GM06990 (cell line): ENCODE results near the gene PHLDA1.

Source experiments
- DNase-seq: peaks from one replicate; pipeline ENCODE4 v3.0.0-alpha.2; 2011; ENCODE audit not compliant: insufficient read length; ENCODE audit errors: extremely low read depth
- H3K27me3 ChIP-seq: replicated peaks from 2 replicates; pipeline ENCODE4 v1.6.0; 2011; ENCODE audit warnings: low read length; ENCODE audit not compliant: control insufficient read depth, insufficient read depth
- H3K36me3 ChIP-seq: 2 replicates; pipeline ENCODE4 v1.5.1; 2011; ENCODE audit warnings: low read length; ENCODE audit not compliant: control insufficient read depth, insufficient read depth
- H3K4me3 ChIP-seq: replicated peaks from 2 replicates; pipeline ENCODE4 v1.5.1; 2011; ENCODE audit warnings: low read depth, mild to moderate bottlenecking, control low read depth, low read length
- TF ChIP-seq, protein P1 (sequence below): IDR thresholded peaks from 2 replicates; pipeline ENCODE4 v1.5.1; 2011; ENCODE audit warnings: low read length, control low read depth, mild to moderate bottlenecking, inconsistent platforms; ENCODE audit not compliant: insufficient read depth, poor library complexity, severe bottlenecking

PHLDA1 gene

DNA sequence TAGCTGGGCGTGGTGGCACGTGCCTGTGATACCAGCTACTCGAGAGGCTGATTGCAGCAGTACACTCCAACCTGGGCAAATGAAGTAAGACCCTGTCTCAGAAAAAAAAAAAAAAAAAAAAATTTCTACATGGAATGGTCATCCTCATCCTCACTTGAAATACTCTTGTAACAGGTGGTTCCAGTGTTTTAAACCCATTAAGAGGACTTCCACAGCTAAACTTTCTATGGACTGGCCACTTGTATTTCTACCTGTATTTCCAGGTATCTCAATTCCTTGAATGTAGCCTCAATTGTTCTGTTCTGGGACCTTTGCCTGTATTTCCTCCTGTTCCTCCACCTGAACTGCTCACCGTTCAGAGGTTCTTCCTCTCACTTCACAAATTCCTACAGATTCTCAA lies 11.8 kb upstream of the PHLDA1 start:
- no peak for DNase-seq
- Histone ChIP-seq H3K36me3 (peaks cover 2% of the 10 kb centered on the region), H3K27me3 (no peaks in the 10 kb centered on the region), H3K4me3 (no peak overlapping the region)
- TF ChIP-seq, protein P1, sequence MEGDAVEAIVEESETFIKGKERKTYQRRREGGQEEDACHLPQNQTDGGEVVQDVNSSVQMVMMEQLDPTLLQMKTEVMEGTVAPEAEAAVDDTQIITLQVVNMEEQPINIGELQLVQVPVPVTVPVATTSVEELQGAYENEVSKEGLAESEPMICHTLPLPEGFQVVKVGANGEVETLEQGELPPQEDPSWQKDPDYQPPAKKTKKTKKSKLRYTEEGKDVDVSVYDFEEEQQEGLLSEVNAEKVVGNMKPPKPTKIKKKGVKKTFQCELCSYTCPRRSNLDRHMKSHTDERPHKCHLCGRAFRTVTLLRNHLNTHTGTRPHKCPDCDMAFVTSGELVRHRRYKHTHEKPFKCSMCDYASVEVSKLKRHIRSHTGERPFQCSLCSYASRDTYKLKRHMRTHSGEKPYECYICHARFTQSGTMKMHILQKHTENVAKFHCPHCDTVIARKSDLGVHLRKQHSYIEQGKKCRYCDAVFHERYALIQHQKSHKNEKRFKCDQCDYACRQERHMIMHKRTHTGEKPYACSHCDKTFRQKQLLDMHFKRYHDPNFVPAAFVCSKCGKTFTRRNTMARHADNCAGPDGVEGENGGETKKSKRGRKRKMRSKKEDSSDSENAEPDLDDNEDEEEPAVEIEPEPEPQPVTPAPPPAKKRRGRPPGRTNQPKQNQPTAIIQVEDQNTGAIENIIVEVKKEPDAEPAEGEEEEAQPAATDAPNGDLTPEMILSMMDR: no peak

DNA sequence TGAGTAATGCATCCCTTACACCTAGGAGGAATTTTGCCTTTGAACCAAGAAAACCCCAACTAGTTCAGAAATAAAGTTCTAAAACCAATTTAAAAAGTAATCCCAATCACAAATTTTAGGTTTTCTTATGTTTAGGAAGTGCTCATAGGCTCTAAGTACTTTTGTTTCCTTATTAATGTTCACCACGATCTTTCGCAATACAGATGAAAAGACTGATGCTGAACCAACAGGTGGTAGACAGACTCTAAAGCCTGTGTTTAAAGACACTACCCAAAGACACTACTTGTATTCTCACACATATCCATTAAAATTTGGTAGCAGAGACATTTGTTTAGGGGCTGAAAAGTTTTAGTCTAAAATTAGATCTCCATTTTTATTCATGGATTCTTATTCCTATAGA lies 10.6 kb upstream of the PHLDA1 start:
- DNase-seq: no peak
- peaks cover 2% of the 10 kb centered on the region for H3K36me3 ChIP-seq
- TF ChIP-seq, protein P1: no peak

DNA sequence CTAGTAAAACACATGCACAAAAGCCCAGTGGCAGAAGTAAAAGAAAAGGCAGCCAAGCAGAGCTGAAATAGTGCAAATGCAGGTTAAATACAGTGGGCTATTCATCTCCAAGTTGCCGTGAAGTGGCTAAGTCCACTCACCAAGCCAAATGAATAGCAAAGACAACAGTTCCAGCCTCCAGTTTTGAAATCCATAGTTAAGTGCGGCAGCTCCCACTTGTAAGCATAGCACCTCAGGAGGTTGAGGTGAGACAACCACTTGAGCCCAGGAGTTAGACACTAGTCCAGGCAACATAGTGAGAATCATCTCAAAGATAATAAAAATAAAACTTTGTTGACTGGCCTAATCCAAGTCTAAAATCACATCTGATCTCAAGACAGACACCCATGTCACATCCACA lies 9.8 kb upstream of the PHLDA1 start:
- H3K36me3 ChIP-seq: peaks cover 2% of the 10 kb centered on the region
- TF ChIP-seq, protein P1: no peak
- no peak overlapping the region for H3K4me3 ChIP-seq
- no peak for DNase-seq
- no peaks in the 10 kb centered on the region for H3K27me3 ChIP-seq

More for the DNA sequence above, 10.6 kb upstream of the PHLDA1 start:
- Histone ChIP-seq H3K27me3 (no peaks in the 10 kb centered on the region), H3K4me3 (no peak overlapping the region)

DNA sequence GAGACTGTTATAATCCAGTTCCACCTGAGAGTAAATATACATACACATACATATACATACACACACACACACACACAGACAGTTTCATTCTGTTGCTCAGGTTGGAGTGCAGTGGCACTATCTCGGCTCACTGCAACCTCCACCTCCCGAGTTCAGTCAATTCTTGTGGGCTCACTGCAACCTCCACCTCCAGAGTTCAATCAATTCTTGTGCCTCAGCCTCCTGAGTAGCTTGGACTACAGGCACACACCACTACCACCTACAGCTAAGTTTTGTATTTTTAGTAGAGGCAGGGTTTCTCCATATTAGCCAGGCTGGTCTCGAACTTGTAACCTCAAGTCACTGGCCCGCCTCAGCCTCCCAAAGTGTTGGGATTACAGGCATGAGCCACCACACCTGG lies 8.9 kb upstream of the PHLDA1 start:
- no peak for DNase-seq
- Histone ChIP-seq H3K4me3 (no peak overlapping the region), H3K36me3 (peaks cover 2% of the 10 kb centered on the region), H3K27me3 (no peaks in the 10 kb centered on the region)
- TF ChIP-seq, protein P1: no peak

DNA sequence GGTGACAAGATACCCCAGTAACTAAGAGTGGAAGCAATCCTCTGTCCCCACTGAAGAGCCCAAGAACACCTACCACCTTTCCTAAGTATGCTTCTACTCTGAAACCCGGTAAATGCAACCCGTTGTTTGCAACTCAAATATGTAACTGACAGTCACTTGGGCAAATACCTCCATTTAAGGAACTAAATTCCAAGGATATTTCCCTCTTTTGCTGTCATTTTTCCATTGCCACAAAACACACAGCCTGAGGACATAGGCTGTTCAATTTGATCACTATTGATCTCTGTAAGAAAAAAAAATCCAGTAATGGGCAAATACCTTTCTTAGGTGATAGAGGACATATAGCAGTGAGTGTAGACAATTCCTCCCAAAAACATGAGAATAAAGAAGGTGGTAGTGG lies 6.6 kb upstream of the PHLDA1 start:
- Histone ChIP-seq H3K36me3 (no peaks in the 10 kb centered on the region; the same call in 1 of the 2 replicates), H3K27me3 (no peaks in the 10 kb centered on the region), H3K4me3 (no peak overlapping the region)
- DNase-seq: no peak
- TF ChIP-seq, protein P1: no peak
